Endothelial cell of umbilical vein (primary cell): ENCODE data around the gene TMEM170B.

Experiments
- CTCF ChIP-seq, 2 donors: IDR thresholded peaks; 1 replicate in 1 of 2; 2 replicates in 1 of 2; pipeline ENCODE4 v1.5.1; 2011; ENCODE audit warnings: low read length in 2 of 2, mild to moderate bottlenecking in 2 of 2, moderate library complexity in 2 of 2, control low read depth in 1 of 2, inconsistent platforms in 1 of 2, low read depth in 1 of 2; ENCODE audit not compliant: insufficient read depth in 1 of 2; ENCODE audit errors: extremely low read depth in 1 of 2
- EZH2 ChIP-seq: IDR thresholded peaks from 2 replicates; pipeline ENCODE4 v1.6.1; 2012; ENCODE audit warnings: borderline replicate concordance, low read depth, mild to moderate bottlenecking, moderate library complexity, low read length, inconsistent platforms; ENCODE audit not compliant: severe bottlenecking
- MAX ChIP-seq: IDR thresholded peaks from 2 replicates; pipeline ENCODE4 v1.6.1; 2011; ENCODE audit not compliant: insufficient read depth, insufficient read length
- POLR2AphosphoS5 ChIP-seq: IDR thresholded peaks from 2 replicates; pipeline ENCODE4 v1.6.1; 2012; ENCODE audit warnings: low read depth, mild to moderate bottlenecking, control low read depth, low read length, moderate library complexity; ENCODE audit not compliant: insufficient read depth

DNA sequence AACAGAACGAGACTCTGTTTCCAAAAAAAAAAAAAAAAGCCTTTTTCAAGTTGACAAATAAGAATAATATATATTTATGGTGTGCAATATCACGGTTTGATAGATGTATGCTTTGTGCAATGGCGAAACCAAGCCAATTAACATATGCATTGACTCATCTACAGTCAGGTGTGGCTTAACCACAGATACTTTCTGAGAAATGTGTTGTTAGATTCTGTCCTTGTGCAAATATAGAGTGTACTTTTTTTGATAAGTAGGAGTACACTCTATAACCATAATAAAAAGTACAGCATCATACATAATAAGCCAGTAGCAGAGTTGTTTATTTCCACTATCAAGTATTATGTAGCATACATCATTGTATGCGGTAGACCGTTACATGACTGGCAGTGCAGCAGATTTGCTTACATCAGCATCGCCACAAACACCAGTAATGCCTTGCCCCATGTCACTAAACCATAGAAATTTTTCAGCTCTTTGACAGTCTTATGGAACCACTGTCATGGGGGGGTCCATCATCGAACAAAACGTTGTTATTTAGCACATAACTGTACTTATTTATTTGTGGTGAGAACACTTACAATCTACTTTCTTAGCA lies 59.2 kb downstream of the TMEM170B start:
- no peak for TF ChIP-seq CTCF (IDR thresholded peaks at IDR 0.05; ENCODE audit: extremely low read depth in 1 of 2, insufficient read depth in 1 of 2, low read depth in 1 of 2, low read length in 2 of 2)
- TF ChIP-seq POLR2AphosphoS5, result no peak
- no peak for TF ChIP-seq EZH2
- TF ChIP-seq MAX, result no peak
